HCT116 (cell line): ENCODE data around the gene MTMR6. TPM values are rescaled to one million over a fixed set of nuclear protein-coding genes. Genes with fewer than 3 reads are reported as not detected.

Source experiments
- ATAC-seq: fragments of 200-7000 bp; cut with Tn5 transposase; 2 replicates; pipeline ENCODE4 v1.9.1; 2020; ENCODE audit warnings: mild to moderate bottlenecking, moderate library complexity
- BruUV-seq: library from RNA; stranded (reverse); fragments of 400-500 nt; replicated peaks from 2 replicates; lab custom pipeline; 2021; lab: Mats Ljungman, UMichigan
- CTCF ChIA-PET: fragments of 300-600 bp; sonication (Branson Sonifier 250); formaldehyde crosslinking; loops from one replicate; lab custom pipeline; 2021; ENCODE audit warnings: antibody characterized with exemption; lab: Charles Lee
- POLR2A ChIA-PET: fragments of 300-600, 350-600 bp; sonication (Branson Sonifier 250); formaldehyde crosslinking; loops from one replicate; lab custom pipeline; 2021; ENCODE audit warnings: antibody characterized with exemption; lab: Charles Lee
- RAD21 ChIA-PET, 2 experiments: fragments of 300-600 bp; sonication (Branson Sonifier 250); formaldehyde crosslinking; loops; one replicate each; lab custom pipeline; 2023; ENCODE audit warnings: low total read pairs in 2 of 2; ENCODE audit not compliant: uncharacterized antibody in 2 of 2, unreplicated experiment in 2 of 2, low non-redundant PET in 1 of 2; lab: Charles Lee
- DNase-seq: peaks from one replicate; pipeline ENCODE4 v3.0.0-alpha.2; 2010; ENCODE audit warnings: low read depth, low spot score
- H2AFZ ChIP-seq: fragments of 200-600 bp; shearing (Covaris generic), sonication (generic); 2 replicates; pipeline ENCODE4 v1.6.1; 2017; ENCODE audit warnings: low read depth, mixed run types, mixed read lengths, antibody characterized with exemption, low read length; ENCODE audit not compliant: poor library complexity, severe bottlenecking
- H3K27ac ChIP-seq: 2 replicates; pipeline ENCODE4 v1.5.1; 2012; ENCODE audit warnings: low read depth, low read length
- H3K27me3 ChIP-seq: fragments of 200-600 bp; sonication (generic); 2 replicates; pipeline ENCODE4 v1.6.1; 2016; ENCODE audit warnings: mixed run types, low read length, mixed read lengths; ENCODE audit not compliant: insufficient read depth
- H3K36me3 ChIP-seq, 2 experiments: fragments of 200-500 bp in 1 of 2; fragments of 200-600 bp in 1 of 2; sonication (Bioruptor generic) in 1 of 2; sonication (generic) in 1 of 2; 2 replicates each; pipeline versions ENCODE4 v1.5.1 to v1.6.1; 2014 to 2016; ENCODE audit warnings: low read length in 2 of 2, inconsistent platforms in 1 of 2, mixed read lengths in 1 of 2, mixed run types in 1 of 2; ENCODE audit not compliant: insufficient read depth in 2 of 2, control insufficient read depth in 1 of 2
- H3K4me1 ChIP-seq, 2 experiments: fragments of 200-600 bp in 1 of 2; sonication (generic) in 1 of 2; 2 replicates each; pipeline versions ENCODE4 v1.5.1 to v1.6.1; 2012 to 2017; ENCODE audit warnings: low read length in 2 of 2, inconsistent platforms in 1 of 2, mild to moderate bottlenecking in 1 of 2, mixed read lengths in 1 of 2, mixed run types in 1 of 2, moderate library complexity in 1 of 2; ENCODE audit not compliant: insufficient read depth in 2 of 2, control insufficient read depth in 1 of 2
- H3K4me2 ChIP-seq: fragments of 200-600 bp; sonication (generic); 2 replicates; pipeline ENCODE4 v1.6.1; 2017; ENCODE audit warnings: mixed run types, low read length, mixed read lengths
- H3K4me3 ChIP-seq, 2 experiments: fragments of 200-600 bp in 1 of 2; sonication (generic) in 1 of 2; replicated peaks in 1 of 2; 2 replicates each; pipeline ENCODE4 v1.5.1; 2011 to 2016; ENCODE audit warnings: low read length in 2 of 2, control low read depth in 1 of 2, low read depth in 1 of 2, mild to moderate bottlenecking in 1 of 2, mixed read lengths in 1 of 2, mixed run types in 1 of 2
- H3K79me2 ChIP-seq: fragments of 200-600 bp; sonication (generic); 2 replicates; pipeline ENCODE4 v1.6.1; 2017; ENCODE audit warnings: mild to moderate bottlenecking, mixed run types, low read length, moderate library complexity, mixed read lengths; ENCODE audit not compliant: insufficient read depth
- H3K9ac ChIP-seq: fragments of 200-600 bp; sonication (generic); 2 replicates; pipeline ENCODE4 v1.6.1; 2016; ENCODE audit warnings: low read length, mixed read lengths
- H3K9me2 ChIP-seq: fragments of 200-600 bp; sonication (generic), shearing (Covaris generic); 2 replicates; pipeline ENCODE4 v1.6.1; 2017; ENCODE audit warnings: mixed run types, mild to moderate bottlenecking, moderate library complexity; ENCODE audit not compliant: insufficient read depth
- H3K9me3 ChIP-seq, 2 experiments: fragments of 200-500 bp in 1 of 2; fragments of 200-600 bp in 1 of 2; sonication (Bioruptor generic) in 1 of 2; sonication (generic) in 1 of 2; 2 replicates each; pipeline ENCODE4 v1.6.1; 2014 to 2017; ENCODE audit warnings: low read length in 2 of 2, mixed read lengths in 2 of 2, inconsistent platforms in 1 of 2, low read depth in 1 of 2, mild to moderate bottlenecking in 1 of 2, mixed run types in 1 of 2, moderate library complexity in 1 of 2; ENCODE audit not compliant: control insufficient read depth in 1 of 2, insufficient read depth in 1 of 2
- H4K20me1 ChIP-seq: fragments of 200-600 bp; sonication (generic), shearing (Covaris generic); 2 replicates; pipeline ENCODE4 v1.6.1; 2017; ENCODE audit warnings: mixed run types, mild to moderate bottlenecking, moderate library complexity; ENCODE audit not compliant: insufficient read depth
- CBX3 ChIP-seq: IDR thresholded peaks from 2 replicates; pipeline ENCODE4 v1.6.1; 2012; ENCODE audit warnings: low read depth
- CEBPB ChIP-seq: IDR thresholded peaks from 2 replicates; pipeline ENCODE4 v1.6.1; 2012; ENCODE audit warnings: low read depth
- CTCF ChIP-seq, 3 experiments: fragments of 200-600 bp in 1 of 3; sonication (generic) in 1 of 3; IDR thresholded peaks in 2 of 3; conservative IDR thresholded peaks in 1 of 3; 2 replicates each; pipeline ENCODE4 v1.5.1; 2012 to 2017; ENCODE audit warnings: low read depth in 2 of 3, low read length in 2 of 3, antibody characterized with exemption in 1 of 3, borderline replicate concordance in 1 of 3, control low read depth in 1 of 3, mild to moderate bottlenecking in 1 of 3, mixed read lengths in 1 of 3, mixed run types in 1 of 3, moderate library complexity in 1 of 3; ENCODE audit not compliant: insufficient read depth in 1 of 3
- EGR1 ChIP-seq: IDR thresholded peaks from 2 replicates; pipeline ENCODE4 v1.6.1; 2012; ENCODE audit warnings: low read depth
- ELF1 ChIP-seq: IDR thresholded peaks from 2 replicates; pipeline ENCODE4 v1.6.1; 2012; ENCODE audit warnings: low read depth, borderline replicate concordance
- JUND ChIP-seq: IDR thresholded peaks from 2 replicates; pipeline ENCODE4 v1.6.1; 2012
- MAX ChIP-seq: IDR thresholded peaks from 2 replicates; pipeline ENCODE4 v1.6.1; 2012
- POLR2A ChIP-seq: IDR thresholded peaks from 2 replicates; pipeline ENCODE4 v1.7.0; 2011; ENCODE audit warnings: borderline replicate concordance; ENCODE audit not compliant: insufficient read depth, insufficient read length; ENCODE audit errors: extremely low read depth
- RAD21 ChIP-seq: IDR thresholded peaks from 2 replicates; pipeline ENCODE4 v1.6.1; 2012; ENCODE audit warnings: low read depth, mild to moderate bottlenecking
- SIN3A ChIP-seq: IDR thresholded peaks from 2 replicates; pipeline ENCODE4 v1.6.1; 2012; ENCODE audit warnings: low read depth
- SRF ChIP-seq: IDR thresholded peaks from 2 replicates; pipeline ENCODE4 v1.6.1; 2012; ENCODE audit warnings: low read depth
- TCF7L2 ChIP-seq: IDR thresholded peaks from 2 replicates; pipeline ENCODE4 v1.7.0; 2011; ENCODE audit warnings: borderline replicate concordance, inconsistent platforms; ENCODE audit not compliant: insufficient read depth, insufficient read length; ENCODE audit errors: extremely low read depth
- YY1 ChIP-seq: IDR thresholded peaks from 2 replicates; pipeline ENCODE4 v1.6.1; 2011; ENCODE audit warnings: low read length, low read depth, moderate library complexity, mild to moderate bottlenecking; ENCODE audit not compliant: insufficient replicate concordance; ENCODE audit errors: extremely low read depth
- ZFX ChIP-seq: fragments of 450-650 bp; IDR thresholded peaks from 2 replicates; pipeline ENCODE4 v1.6.1; 2017
- ZNF274 ChIP-seq: fragments of 200-500 bp; sonication (Bioruptor generic); IDR thresholded peaks from 2 replicates; pipeline ENCODE4 v1.6.1; 2014; ENCODE audit warnings: mild to moderate bottlenecking, low read depth, low read length, inconsistent platforms
- intact Hi-C: fragments of 100-400 bp; cut with micrococcal nuclease; formaldehyde crosslinking; loops from 2 replicates; pipeline ENCODE4 v1.10.0; 2022
- total RNA-seq: library from RNA; stranded (reverse); gene quantifications from one replicate; pipeline ENCODE4 v1.2.1, GENCODE V29; 2021; ENCODE audit not compliant: unreplicated experiment
- TF ChIP-seq, protein P1 (sequence below): IDR thresholded peaks from 2 replicates; pipeline ENCODE4 v1.6.1; 2012
- TF ChIP-seq, protein P2 (sequence below): IDR thresholded peaks from 2 replicates; pipeline ENCODE4 v1.6.1; 2011; ENCODE audit warnings: mild to moderate bottlenecking, low read length, moderate library complexity; ENCODE audit not compliant: insufficient replicate concordance; ENCODE audit errors: extremely low read depth

The MTMR6 gene
- total RNA-seq, 1 experiment from 2014 or later: 11.4 TPM

DNA sequence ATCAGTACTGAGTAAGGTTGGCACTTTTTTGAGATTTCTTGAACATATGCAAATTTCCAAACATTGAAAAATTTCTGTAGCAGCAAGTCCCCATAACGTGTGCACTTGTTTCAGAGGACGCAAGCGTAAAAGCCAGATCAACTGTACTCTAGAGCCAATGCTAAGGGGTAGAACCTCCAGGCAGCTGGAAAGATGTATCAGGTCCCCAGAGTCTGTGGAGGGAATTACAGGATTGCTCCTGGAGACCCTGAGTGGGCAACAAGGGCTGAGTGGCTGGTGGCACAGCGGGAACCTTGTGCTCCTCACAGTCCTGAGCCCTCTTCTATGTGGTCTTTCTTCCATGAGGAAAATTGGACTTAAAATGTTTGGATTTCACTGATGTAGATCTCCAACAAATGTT is 61.3 kb downstream of the MTMR6 start:
- TF ChIP-seq, protein P1, sequence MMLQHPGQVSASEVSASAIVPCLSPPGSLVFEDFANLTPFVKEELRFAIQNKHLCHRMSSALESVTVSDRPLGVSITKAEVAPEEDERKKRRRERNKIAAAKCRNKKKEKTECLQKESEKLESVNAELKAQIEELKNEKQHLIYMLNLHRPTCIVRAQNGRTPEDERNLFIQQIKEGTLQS: no peak
- no peak for TF ChIP-seq SIN3A
- ChIA-PET RAD21 (no interaction called here), CTCF (no interaction called here), POLR2A (no interaction called here)
- Histone ChIP-seq H3K79me2 (no peaks in the 10 kb centered on the region), H3K9ac (no peak overlapping the region), H4K20me1 (no peaks in the 10 kb centered on the region), H3K4me3 (no peak overlapping the region), H3K9me3 (no peaks in the 10 kb centered on the region), H3K4me1 (no peaks in the 10 kb centered on the region), H3K27me3 (peaks cover 5% of the 10 kb centered on the region; the same call in 1 of the 2 replicates), H3K4me2 (no peak overlapping the region), H3K36me3 (no peaks in the 10 kb centered on the region), H2AFZ (no peak overlapping the region), H3K9me2 (no peaks in the 10 kb centered on the region), H3K27ac (no peak overlapping the region)
- DNase-seq: no peak
- intact Hi-C loops: loop anchor here (10.0 kb wide), 1 partner anchor 59 kb away; the partner anchor contains the start of gene MTMR6
- BruUV-seq: no TSS peak
- peak; percentile 61; the same call in 1 of the 2 replicates for ATAC-seq

GRCh38 chr13:25224151-25224550 is 63.1 kb downstream of the MTMR6 start:
- CTCF ChIA-PET: no interaction called here
- H3K4me1 ChIP-seq: no peaks in the 10 kb centered on the region
- no peaks in the 10 kb centered on the region for H3K36me3 ChIP-seq
- POLR2A ChIA-PET: no interaction called here
- ATAC-seq (no peak), DNase-seq (no peak)
- BruUV-seq: no TSS peak
- no peak overlapping the region for H3K27ac ChIP-seq
- no peaks in the 10 kb centered on the region for H3K9me2 ChIP-seq
- no peaks in the 10 kb centered on the region for H4K20me1 ChIP-seq
- RAD21 ChIA-PET: no interaction called here
- intact Hi-C loops: loop anchor here (10.0 kb wide), 1 partner anchor 61 kb away; the partner anchor contains the start of gene MTMR6
- H3K9me3 ChIP-seq: no peaks in the 10 kb centered on the region
- H3K9ac ChIP-seq: no peak overlapping the region
- no peak overlapping the region for H3K4me3 ChIP-seq
- H3K79me2 ChIP-seq: no peaks in the 10 kb centered on the region
- no peak overlapping the region for H2AFZ ChIP-seq
- H3K4me2 ChIP-seq: no peak overlapping the region
- peaks cover 5% of the 10 kb centered on the region; the same call in 1 of the 2 replicates for H3K27me3 ChIP-seq
- TF ChIP-seq CEBPB (no peak), ZFX (no peak), CTCF (IDR thresholded peaks at IDR 0.05 in 2 of 3, conservative IDR thresholded peaks at IDR 0.05 in 1 of 3; ENCODE audit: borderline replicate concordance in 1 of 3, insufficient read depth in 1 of 3, low read depth in 2 of 3, low read length in 2 of 3) (no peak), SIN3A (no peak), ZNF274 (no peak), POLR2A (no peak), MAX (no peak), YY1 (no peak), TCF7L2 (no peak), ELF1 (no peak), RAD21 (no peak), JUND (no peak), EGR1 (no peak), SRF (no peak), CBX3 (no peak)
- TF ChIP-seq, protein P1: no peak
- TF ChIP-seq, protein P2, sequence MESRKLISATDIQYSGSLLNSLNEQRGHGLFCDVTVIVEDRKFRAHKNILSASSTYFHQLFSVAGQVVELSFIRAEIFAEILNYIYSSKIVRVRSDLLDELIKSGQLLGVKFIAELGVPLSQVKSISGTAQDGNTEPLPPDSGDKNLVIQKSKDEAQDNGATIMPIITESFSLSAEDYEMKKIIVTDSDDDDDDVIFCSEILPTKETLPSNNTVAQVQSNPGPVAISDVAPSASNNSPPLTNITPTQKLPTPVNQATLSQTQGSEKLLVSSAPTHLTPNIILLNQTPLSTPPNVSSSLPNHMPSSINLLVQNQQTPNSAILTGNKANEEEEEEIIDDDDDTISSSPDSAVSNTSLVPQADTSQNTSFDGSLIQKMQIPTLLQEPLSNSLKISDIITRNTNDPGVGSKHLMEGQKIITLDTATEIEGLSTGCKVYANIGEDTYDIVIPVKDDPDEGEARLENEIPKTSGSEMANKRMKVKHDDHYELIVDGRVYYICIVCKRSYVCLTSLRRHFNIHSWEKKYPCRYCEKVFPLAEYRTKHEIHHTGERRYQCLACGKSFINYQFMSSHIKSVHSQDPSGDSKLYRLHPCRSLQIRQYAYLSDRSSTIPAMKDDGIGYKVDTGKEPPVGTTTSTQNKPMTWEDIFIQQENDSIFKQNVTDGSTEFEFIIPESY: no peak
